GM23338 (cell line): ENCODE measurements around the gene SRSF11.

Experiments
- CREB1 ChIP-seq: fragments of 250-450 bp; sonication (Bioruptor Pico); IDR thresholded peaks from 2 replicates; pipeline ENCODE4 v1.5.0; 2020; ENCODE audit warnings: low read depth, mild to moderate bottlenecking, moderate library complexity
- EZH2 ChIP-seq: fragments of 200-600 bp; sonication (generic); IDR thresholded peaks from one replicate; pipeline ENCODE4 v1.8.0; 2017; ENCODE audit warnings: antibody characterized with exemption, mild to moderate bottlenecking, low read depth; ENCODE audit not compliant: unreplicated experiment
- EZH2phosphoT487 ChIP-seq: fragments of 200-600 bp; sonication (generic); IDR thresholded peaks from one replicate; pipeline ENCODE4 v1.8.1; 2018; ENCODE audit warnings: antibody characterized with exemption; ENCODE audit not compliant: unreplicated experiment
- JUNB ChIP-seq: IDR thresholded peaks from one replicate; pipeline ENCODE4 v1.6.1; 2016; ENCODE audit warnings: antibody characterized with exemption; ENCODE audit not compliant: unreplicated experiment
- NANOG ChIP-seq: IDR thresholded peaks from 2 replicates; pipeline ENCODE4 v1.6.1; 2016; ENCODE audit warnings: antibody characterized with exemption, borderline replicate concordance
- POLR2AphosphoS5 ChIP-seq: IDR thresholded peaks from 2 replicates; pipeline ENCODE4 v1.6.1; 2016; ENCODE audit warnings: antibody characterized with exemption, low read depth
- STAT1 ChIP-seq: IDR thresholded peaks from one replicate; pipeline ENCODE4 v1.6.1; 2016; ENCODE audit warnings: antibody characterized with exemption; ENCODE audit not compliant: unreplicated experiment
- ZNF114 ChIP-seq: fragments of 250-450 bp; sonication (Bioruptor Pico); IDR thresholded peaks from 2 replicates; pipeline ENCODE4 v1.5.0; 2020; ENCODE audit warnings: mild to moderate bottlenecking, moderate library complexity
- ZNF331 ChIP-seq: fragments of 250-450 bp; sonication (Bioruptor Pico); IDR thresholded peaks from 2 replicates; pipeline ENCODE4 v1.5.0; 2020; ENCODE audit warnings: low read depth, mild to moderate bottlenecking, moderate library complexity
- TF ChIP-seq, protein P1 (sequence below), 2 experiments: fragments of 200-600 bp in 1 of 2; sonication (generic) in 1 of 2; conservative IDR thresholded peaks; 2 replicates each; pipeline versions ENCODE4 v1.5.1 to v1.6.1; 2016 to 2017; ENCODE audit warnings: antibody characterized with exemption in 2 of 2, low read depth in 2 of 2, mild to moderate bottlenecking in 2 of 2, moderate library complexity in 1 of 2
- TF ChIP-seq, protein P2 (sequence below): IDR thresholded peaks from one replicate; pipeline ENCODE4 v1.6.1; 2018; ENCODE audit warnings: antibody characterized with exemption; ENCODE audit not compliant: unreplicated experiment
- TF ChIP-seq, protein P3 (sequence below): IDR thresholded peaks from 2 replicates; pipeline ENCODE4 v1.6.1; 2016; ENCODE audit warnings: antibody characterized with exemption

DNA sequence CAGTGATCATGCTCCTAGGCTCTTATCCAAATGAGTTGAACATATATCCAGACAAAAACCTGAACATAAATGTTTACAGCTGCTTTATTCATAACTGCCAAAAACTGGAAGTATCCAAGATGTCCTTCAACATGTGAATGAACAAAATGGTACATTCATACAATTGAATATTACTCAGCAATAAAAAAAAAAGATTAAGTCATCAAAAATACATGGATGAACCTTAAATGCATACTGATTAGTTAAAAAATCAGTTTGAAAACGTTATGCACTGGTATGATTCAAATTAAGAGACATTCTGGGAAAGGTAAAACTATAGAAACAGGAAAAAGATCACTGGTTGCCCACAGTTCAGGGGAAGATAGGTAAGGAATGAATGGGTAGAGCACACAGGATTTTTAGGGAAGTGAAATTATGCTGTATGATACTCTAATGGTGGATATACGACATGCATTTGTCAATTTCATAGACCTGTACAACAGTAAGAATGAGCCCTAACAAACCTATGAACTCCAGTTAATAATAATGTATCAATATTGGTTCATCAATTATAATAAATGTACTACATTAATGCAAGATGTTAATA is 18.9 kb upstream of the SRSF11 start:
- TF ChIP-seq, protein P1, sequence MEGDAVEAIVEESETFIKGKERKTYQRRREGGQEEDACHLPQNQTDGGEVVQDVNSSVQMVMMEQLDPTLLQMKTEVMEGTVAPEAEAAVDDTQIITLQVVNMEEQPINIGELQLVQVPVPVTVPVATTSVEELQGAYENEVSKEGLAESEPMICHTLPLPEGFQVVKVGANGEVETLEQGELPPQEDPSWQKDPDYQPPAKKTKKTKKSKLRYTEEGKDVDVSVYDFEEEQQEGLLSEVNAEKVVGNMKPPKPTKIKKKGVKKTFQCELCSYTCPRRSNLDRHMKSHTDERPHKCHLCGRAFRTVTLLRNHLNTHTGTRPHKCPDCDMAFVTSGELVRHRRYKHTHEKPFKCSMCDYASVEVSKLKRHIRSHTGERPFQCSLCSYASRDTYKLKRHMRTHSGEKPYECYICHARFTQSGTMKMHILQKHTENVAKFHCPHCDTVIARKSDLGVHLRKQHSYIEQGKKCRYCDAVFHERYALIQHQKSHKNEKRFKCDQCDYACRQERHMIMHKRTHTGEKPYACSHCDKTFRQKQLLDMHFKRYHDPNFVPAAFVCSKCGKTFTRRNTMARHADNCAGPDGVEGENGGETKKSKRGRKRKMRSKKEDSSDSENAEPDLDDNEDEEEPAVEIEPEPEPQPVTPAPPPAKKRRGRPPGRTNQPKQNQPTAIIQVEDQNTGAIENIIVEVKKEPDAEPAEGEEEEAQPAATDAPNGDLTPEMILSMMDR (conservative IDR thresholded peaks at IDR 0.05; ENCODE audit: low read depth in 2 of 2): no peak
- TF ChIP-seq CREB1 (CRISPR knock-in tag): no peak
- TF ChIP-seq EZH2: no peak
- TF ChIP-seq, protein P2, sequence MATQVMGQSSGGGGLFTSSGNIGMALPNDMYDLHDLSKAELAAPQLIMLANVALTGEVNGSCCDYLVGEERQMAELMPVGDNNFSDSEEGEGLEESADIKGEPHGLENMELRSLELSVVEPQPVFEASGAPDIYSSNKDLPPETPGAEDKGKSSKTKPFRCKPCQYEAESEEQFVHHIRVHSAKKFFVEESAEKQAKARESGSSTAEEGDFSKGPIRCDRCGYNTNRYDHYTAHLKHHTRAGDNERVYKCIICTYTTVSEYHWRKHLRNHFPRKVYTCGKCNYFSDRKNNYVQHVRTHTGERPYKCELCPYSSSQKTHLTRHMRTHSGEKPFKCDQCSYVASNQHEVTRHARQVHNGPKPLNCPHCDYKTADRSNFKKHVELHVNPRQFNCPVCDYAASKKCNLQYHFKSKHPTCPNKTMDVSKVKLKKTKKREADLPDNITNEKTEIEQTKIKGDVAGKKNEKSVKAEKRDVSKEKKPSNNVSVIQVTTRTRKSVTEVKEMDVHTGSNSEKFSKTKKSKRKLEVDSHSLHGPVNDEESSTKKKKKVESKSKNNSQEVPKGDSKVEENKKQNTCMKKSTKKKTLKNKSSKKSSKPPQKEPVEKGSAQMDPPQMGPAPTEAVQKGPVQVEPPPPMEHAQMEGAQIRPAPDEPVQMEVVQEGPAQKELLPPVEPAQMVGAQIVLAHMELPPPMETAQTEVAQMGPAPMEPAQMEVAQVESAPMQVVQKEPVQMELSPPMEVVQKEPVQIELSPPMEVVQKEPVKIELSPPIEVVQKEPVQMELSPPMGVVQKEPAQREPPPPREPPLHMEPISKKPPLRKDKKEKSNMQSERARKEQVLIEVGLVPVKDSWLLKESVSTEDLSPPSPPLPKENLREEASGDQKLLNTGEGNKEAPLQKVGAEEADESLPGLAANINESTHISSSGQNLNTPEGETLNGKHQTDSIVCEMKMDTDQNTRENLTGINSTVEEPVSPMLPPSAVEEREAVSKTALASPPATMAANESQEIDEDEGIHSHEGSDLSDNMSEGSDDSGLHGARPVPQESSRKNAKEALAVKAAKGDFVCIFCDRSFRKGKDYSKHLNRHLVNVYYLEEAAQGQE: no peak
- TF ChIP-seq POLR2AphosphoS5: no peak
- TF ChIP-seq EZH2phosphoT487: no peak
- TF ChIP-seq NANOG: no peak
- TF ChIP-seq ZNF114 (CRISPR knock-in tag): no peak
- TF ChIP-seq STAT1: no peak
- no peak for TF ChIP-seq ZNF331 (CRISPR knock-in tag)
- TF ChIP-seq, protein P3, sequence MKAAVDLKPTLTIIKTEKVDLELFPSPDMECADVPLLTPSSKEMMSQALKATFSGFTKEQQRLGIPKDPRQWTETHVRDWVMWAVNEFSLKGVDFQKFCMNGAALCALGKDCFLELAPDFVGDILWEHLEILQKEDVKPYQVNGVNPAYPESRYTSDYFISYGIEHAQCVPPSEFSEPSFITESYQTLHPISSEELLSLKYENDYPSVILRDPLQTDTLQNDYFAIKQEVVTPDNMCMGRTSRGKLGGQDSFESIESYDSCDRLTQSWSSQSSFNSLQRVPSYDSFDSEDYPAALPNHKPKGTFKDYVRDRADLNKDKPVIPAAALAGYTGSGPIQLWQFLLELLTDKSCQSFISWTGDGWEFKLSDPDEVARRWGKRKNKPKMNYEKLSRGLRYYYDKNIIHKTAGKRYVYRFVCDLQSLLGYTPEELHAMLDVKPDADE: no peak
- TF ChIP-seq JUNB: no peak
